GM12878 (cell line): ENCODE data around the gene OSMR. TPM values are rescaled to one million over a fixed set of nuclear protein-coding genes. Genes with fewer than 3 reads are reported as not detected.

Experiments used
- ATAC-seq: fragments of 200-7000 bp; cut with Tn5 transposase; 3 replicates; pipeline ENCODE4 v1.9.1; 2020; ENCODE audit warnings: mild to moderate bottlenecking, moderate library complexity
- BruUV-seq: library from RNA; stranded (reverse); fragments of 400-500 nt; replicated peaks from 2 replicates; lab custom pipeline; 2021; lab: Mats Ljungman, UMichigan
- CTCF ChIA-PET: fragments of 300-600 bp; sonication (Branson Sonifier 250); formaldehyde crosslinking; extraction: SDS; loops from one replicate; lab custom pipeline; 2021; ENCODE audit warnings: inconsistent platforms; lab: Yijun Ruan, JAX
- POLR2A ChIA-PET: fragments of 350-600 bp; formaldehyde crosslinking; extraction: SDS; loops from one replicate; lab custom pipeline; 2021; ENCODE audit warnings: inconsistent platforms; lab: Charles Lee
- RAD21 ChIA-PET: fragments of 300-600 bp; sonication (Branson Sonifier 250); formaldehyde crosslinking; loops from one replicate; lab custom pipeline; 2023; ENCODE audit warnings: antibody characterized with exemption; ENCODE audit not compliant: unreplicated experiment; lab: Charles Lee
- SMC1A ChIA-PET: fragments of 300-600 bp; sonication (Branson Sonifier 250); formaldehyde crosslinking; loops from one replicate; lab custom pipeline; 2023; ENCODE audit not compliant: unreplicated experiment, uncharacterized antibody; lab: Charles Lee
- DNase-seq: peaks from one replicate; pipeline ENCODE4 v3.0.0-alpha.2; 2011; ENCODE audit warnings: low read depth, low spot score
- FAIRE-seq: peaks from 3 replicates; lab custom pipeline; 2011; peaks lifted over from hg19 to GRCh38; lab: Jason Lieb, UNC
- H2AFZ ChIP-seq: 2 replicates; pipeline ENCODE4 v1.6.0; 2011; ENCODE audit warnings: low read depth, low read length, control low read depth; ENCODE audit not compliant: control insufficient read depth
- H3K27ac ChIP-seq: 2 replicates; pipeline ENCODE4 v1.5.1; 2011; ENCODE audit warnings: control low read depth; ENCODE audit not compliant: control insufficient read depth, insufficient read depth
- H3K27me3 ChIP-seq, 2 experiments: replicated peaks in 1 of 2; 2 replicates each; pipeline versions ENCODE4 v1.6.0 to v1.6.1; 2011; ENCODE audit warnings: low read length in 1 of 2; ENCODE audit not compliant: control insufficient read depth in 2 of 2, insufficient read depth in 2 of 2
- H3K36me3 ChIP-seq, 2 experiments: 2 replicates each; pipeline ENCODE4 v1.5.1; 2011; ENCODE audit warnings: low read length in 1 of 2; ENCODE audit not compliant: control insufficient read depth in 2 of 2, insufficient read depth in 2 of 2
- H3K4me1 ChIP-seq: 2 replicates; pipeline ENCODE4 v1.6.1; 2011; ENCODE audit warnings: mild to moderate bottlenecking, low read length, moderate library complexity, mixed read lengths; ENCODE audit not compliant: control insufficient read depth, insufficient read depth
- H3K4me2 ChIP-seq: 2 replicates; pipeline ENCODE4 v1.6.0; 2011; ENCODE audit warnings: control low read depth; ENCODE audit not compliant: control insufficient read depth, insufficient read depth
- H3K4me3 ChIP-seq: fragments of 200-600 bp; sonication (generic); 2 replicates; pipeline ENCODE4 v1.5.1; 2016
- H3K79me2 ChIP-seq: 2 replicates; pipeline ENCODE4 v1.6.0; 2011; ENCODE audit warnings: low read length; ENCODE audit not compliant: control insufficient read depth, insufficient read depth
- H3K9ac ChIP-seq: 2 replicates; pipeline ENCODE4 v1.8.0; 2011; ENCODE audit warnings: low read length, control low read depth, mixed read lengths; ENCODE audit not compliant: control insufficient read depth, insufficient read depth
- H3K9me3 ChIP-seq: replicated peaks from 3 replicates; pipeline ENCODE4 v1.5.1; 2011; ENCODE audit warnings: mild to moderate bottlenecking, low read length; ENCODE audit not compliant: control insufficient read depth, insufficient read depth
- H4K20me1 ChIP-seq: 2 replicates; pipeline ENCODE4 v1.6.0; 2011; ENCODE audit not compliant: control insufficient read depth, insufficient read depth
- EED ChIP-seq: sonication (generic); IDR thresholded peaks from 2 replicates; pipeline ENCODE4 v1.6.1; 2016; ENCODE audit warnings: antibody characterized with exemption, low read depth
- FOXK2 ChIP-seq: fragments of 450-650 bp; IDR thresholded peaks from 2 replicates; pipeline ENCODE4 v1.6.1; 2017; ENCODE audit warnings: mild to moderate bottlenecking, moderate library complexity
- JUND ChIP-seq: IDR thresholded peaks from 2 replicates; pipeline ENCODE4 v1.6.1; 2012; ENCODE audit warnings: low read depth, mild to moderate bottlenecking, low read length, improper control_type of control experiment, moderate library complexity
- NFXL1 ChIP-seq: fragments of 450-650 bp; IDR thresholded peaks from 2 replicates; pipeline ENCODE4 v1.6.1; 2017; ENCODE audit warnings: antibody characterized with exemption, mild to moderate bottlenecking, borderline replicate concordance
- NFYB ChIP-seq: IDR thresholded peaks from 2 replicates; pipeline ENCODE4 v1.6.1; 2011; ENCODE audit warnings: low read depth, mild to moderate bottlenecking, low read length, improper control_type of control experiment, moderate library complexity; ENCODE audit not compliant: insufficient read depth
- RAD51 ChIP-seq: fragments of 450-650 bp; IDR thresholded peaks from 2 replicates; pipeline ENCODE4 v1.6.1; 2016; ENCODE audit warnings: moderate library complexity, mild to moderate bottlenecking, inconsistent platforms
- SIN3A ChIP-seq: IDR thresholded peaks from 2 replicates; pipeline ENCODE4 v1.6.1; 2012; ENCODE audit warnings: low read depth, low read length, improper control_type of control experiment
- SUZ12 ChIP-seq: fragments of 200-600 bp; sonication (generic); IDR thresholded peaks from one replicate; pipeline ENCODE4 v1.6.1; 2018; ENCODE audit warnings: antibody characterized with exemption, mild to moderate bottlenecking; ENCODE audit not compliant: unreplicated experiment
- YY1 ChIP-seq: IDR thresholded peaks from 2 replicates; pipeline ENCODE4 v1.6.1; 2011; ENCODE audit warnings: low read depth, mild to moderate bottlenecking, low read length
- WGBS: methylation state at CpG from one replicate; pipeline ENCODE4 v1.1.6; 2016; ENCODE audit warnings: low lambda C conversion rate; ENCODE audit not compliant: insufficient replicate concordance, insufficient coverage; ENCODE audit errors: missing lambda C conversion rate; 5-methylcytosine and 5-hydroxymethylcytosine counted together
- in situ Hi-C: fragments of 300-500 bp; cut with MboI; formaldehyde crosslinking; loops from 9 replicates; pipeline ENCODE4 v1.14.3; 2018; ENCODE audit warnings: mixed read lengths
- intact Hi-C: fragments of 100-400 bp; cut with micrococcal nuclease; formaldehyde crosslinking; loops from one replicate; pipeline ENCODE4 v1.14.2; 2022; ENCODE audit not compliant: unreplicated experiment
- polyA plus RNA-seq, 11 experiments: library from polyadenylated mRNA; depleted of rRNA in 4 of 11; unstranded in 6 of 11; stranded (reverse) in 5 of 11; fragments of >200 nt; fragmentation: Nextera tagmentation in 4 of 11; fragmentation: Illumina TruSeq in 1 of 11; extraction: Ambion mirVana in 4 of 11; extraction: Trizol in 1 of 11; gene quantifications; 1 replicate in 1 of 11; 2 replicates in 10 of 11; pipeline versions ENCODE4 v1.2.1 to v1.2.3, GENCODE V29; 2011 to 2016; ENCODE audit warnings: inconsistent platforms in 2 of 11, missing spikeins in 2 of 11, low read depth in 1 of 11
- total RNA-seq, 4 experiments: library from RNA; depleted of rRNA in 3 of 4; stranded (reverse); fragments of >200 nt in 3 of 4; fragmentation: Illumina TruSeq in 1 of 4; extraction: Trizol in 1 of 4; gene quantifications; 2 replicates each; pipeline versions ENCODE4 v1.2.1 to v1.2.3, GENCODE V29; 2013 to 2021
- TF ChIP-seq, protein P1 (sequence below): fragments of 450-650 bp; formaldehyde crosslinking; IDR thresholded peaks from 2 replicates; pipeline ENCODE4 v1.5.0; 2022; ENCODE audit warnings: mild to moderate bottlenecking, missing genetic modification characterization
- TF ChIP-seq, protein P2 (sequence below): fragments of 450-650 bp; IDR thresholded peaks from 2 replicates; pipeline ENCODE4 v1.6.1; 2018; ENCODE audit warnings: borderline replicate concordance, mild to moderate bottlenecking; ENCODE audit not compliant: partially characterized antibody
- TF ChIP-seq, protein P3 (sequence below), 3 experiments: IDR thresholded peaks in 2 of 3; conservative IDR thresholded peaks in 1 of 3; 2 replicates each; pipeline ENCODE4 v1.5.1; 2011; ENCODE audit warnings: low read depth in 3 of 3, low read length in 3 of 3, mild to moderate bottlenecking in 3 of 3, control low read depth in 2 of 3, moderate library complexity in 2 of 3, inconsistent platforms in 1 of 3, mixed read lengths in 1 of 3; ENCODE audit not compliant: control insufficient read depth in 2 of 3, insufficient read depth in 1 of 3; ENCODE audit errors: extremely low read depth in 1 of 3

OSMR gene
- total and polyA plus RNA-seq, 10 of the 15 experiments (the other 5 are each of a cell fraction or from before 2014, with no cell fraction given): 0.03 to 0.05 TPM; not detected in 8

DNA sequence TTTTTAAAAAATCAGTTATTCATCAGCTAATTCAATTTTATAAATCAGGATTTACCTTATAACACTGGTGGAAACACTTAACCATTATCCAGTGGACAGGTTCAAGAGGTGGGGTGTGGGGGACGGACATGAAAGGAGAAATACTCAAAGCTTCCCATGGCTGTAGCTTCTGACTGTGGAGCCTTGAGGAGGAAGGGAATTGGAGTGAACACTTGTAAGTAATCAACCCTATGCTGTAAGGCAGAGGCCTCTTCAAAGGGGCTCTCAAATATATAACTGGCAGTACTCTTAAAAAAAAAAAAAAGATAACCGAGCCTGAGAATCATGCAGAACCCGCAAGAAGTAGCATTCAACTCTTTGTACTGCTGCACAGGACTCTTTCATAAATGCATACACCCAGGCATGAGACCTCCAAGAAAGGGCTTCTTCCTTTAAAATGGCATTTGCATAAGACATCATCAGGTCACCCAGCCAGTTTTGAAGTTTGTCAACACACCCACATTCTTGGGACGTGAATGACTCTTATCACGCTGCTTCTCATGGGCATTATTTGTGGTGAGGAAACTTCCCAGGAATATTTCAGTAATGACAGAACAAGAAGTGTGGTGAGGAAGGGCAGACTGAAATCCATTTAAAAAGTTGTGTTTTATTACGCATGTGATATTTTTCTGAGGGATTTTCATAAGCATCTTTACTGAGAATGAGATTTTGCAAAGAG is 8.1 kb downstream of the OSMR start (continued):
- no peak for TF ChIP-seq SIN3A
- no peak for TF ChIP-seq JUND
- TF ChIP-seq RAD51: no peak

DNA sequence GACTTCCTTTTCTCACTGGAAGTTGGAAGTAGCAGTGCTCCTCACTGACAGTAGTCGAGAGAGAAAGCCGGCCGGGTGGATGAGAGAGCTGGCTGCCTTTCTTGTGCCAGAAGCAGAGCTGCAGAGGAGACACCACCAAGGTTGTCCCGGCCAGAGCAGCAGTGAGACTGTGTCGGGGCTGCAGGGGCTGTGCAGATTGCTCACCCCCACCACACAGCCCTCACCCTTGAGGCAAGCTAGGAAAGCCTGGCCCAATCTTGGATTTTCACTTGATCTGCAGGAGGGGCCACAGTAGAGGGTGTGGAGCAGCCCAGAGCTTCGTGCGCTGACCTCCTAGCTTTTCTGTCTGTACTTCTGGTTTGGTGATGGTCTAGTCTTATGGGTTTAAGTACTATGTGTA is 9.1 kb downstream of the OSMR start:
- in situ Hi-C loops (no loop called here), intact Hi-C loops (no loop called here)
- no peak overlapping the region for H3K4me2 ChIP-seq
- 46% methylated on average over 7 of the region's 7 CpGs for WGBS
- H3K9ac ChIP-seq: no peak overlapping the region
- H3K4me3 ChIP-seq: no peak overlapping the region
- FAIRE-seq (no peak), ATAC-seq (no peak), DNase-seq (no peak)
- no peaks in the 10 kb centered on the region for H4K20me1 ChIP-seq
- SMC1A ChIA-PET: no interaction called here
- no peaks in the 10 kb centered on the region for H3K79me2 ChIP-seq
- BruUV-seq: no TSS peak
- POLR2A ChIA-PET: no interaction called here
- H3K36me3 ChIP-seq: no peaks in the 10 kb centered on the region
- H3K27ac ChIP-seq: no peak overlapping the region
- RAD21 ChIA-PET: no interaction called here
- no peaks in the 10 kb centered on the region for H3K27me3 ChIP-seq
- H2AFZ ChIP-seq: no peak overlapping the region
- CTCF ChIA-PET: no interaction called here
- H3K4me1 ChIP-seq: no peaks in the 10 kb centered on the region
- H3K9me3 ChIP-seq: no peaks in the 10 kb centered on the region
- TF ChIP-seq EED (no peak), YY1 (no peak), SUZ12 (no peak), FOXK2 (no peak), NFYB (no peak), NFXL1 (no peak)
- TF ChIP-seq, protein P1, sequence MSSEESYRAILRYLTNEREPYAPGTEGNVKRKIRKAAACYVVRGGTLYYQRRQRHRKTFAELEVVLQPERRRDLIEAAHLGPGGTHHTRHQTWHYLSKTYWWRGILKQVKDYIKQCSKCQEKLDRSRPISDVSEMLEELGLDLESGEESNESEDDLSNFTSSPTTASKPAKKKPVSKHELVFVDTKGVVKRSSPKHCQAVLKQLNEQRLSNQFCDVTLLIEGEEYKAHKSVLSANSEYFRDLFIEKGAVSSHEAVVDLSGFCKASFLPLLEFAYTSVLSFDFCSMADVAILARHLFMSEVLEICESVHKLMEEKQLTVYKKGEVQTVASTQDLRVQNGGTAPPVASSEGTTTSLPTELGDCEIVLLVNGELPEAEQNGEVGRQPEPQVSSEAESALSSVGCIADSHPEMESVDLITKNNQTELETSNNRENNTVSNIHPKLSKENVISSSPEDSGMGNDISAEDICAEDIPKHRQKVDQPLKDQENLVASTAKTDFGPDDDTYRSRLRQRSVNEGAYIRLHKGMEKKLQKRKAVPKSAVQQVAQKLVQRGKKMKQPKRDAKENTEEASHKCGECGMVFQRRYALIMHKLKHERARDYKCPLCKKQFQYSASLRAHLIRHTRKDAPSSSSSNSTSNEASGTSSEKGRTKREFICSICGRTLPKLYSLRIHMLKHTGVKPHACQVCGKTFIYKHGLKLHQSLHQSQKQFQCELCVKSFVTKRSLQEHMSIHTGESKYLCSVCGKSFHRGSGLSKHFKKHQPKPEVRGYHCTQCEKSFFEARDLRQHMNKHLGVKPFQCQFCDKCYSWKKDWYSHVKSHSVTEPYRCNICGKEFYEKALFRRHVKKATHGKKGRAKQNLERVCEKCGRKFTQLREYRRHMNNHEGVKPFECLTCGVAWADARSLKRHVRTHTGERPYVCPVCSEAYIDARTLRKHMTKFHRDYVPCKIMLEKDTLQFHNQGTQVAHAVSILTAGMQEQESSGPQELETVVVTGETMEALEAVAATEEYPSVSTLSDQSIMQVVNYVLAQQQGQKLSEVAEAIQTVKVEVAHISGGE (CRISPR knock-in tag): no peak
- TF ChIP-seq, protein P2, sequence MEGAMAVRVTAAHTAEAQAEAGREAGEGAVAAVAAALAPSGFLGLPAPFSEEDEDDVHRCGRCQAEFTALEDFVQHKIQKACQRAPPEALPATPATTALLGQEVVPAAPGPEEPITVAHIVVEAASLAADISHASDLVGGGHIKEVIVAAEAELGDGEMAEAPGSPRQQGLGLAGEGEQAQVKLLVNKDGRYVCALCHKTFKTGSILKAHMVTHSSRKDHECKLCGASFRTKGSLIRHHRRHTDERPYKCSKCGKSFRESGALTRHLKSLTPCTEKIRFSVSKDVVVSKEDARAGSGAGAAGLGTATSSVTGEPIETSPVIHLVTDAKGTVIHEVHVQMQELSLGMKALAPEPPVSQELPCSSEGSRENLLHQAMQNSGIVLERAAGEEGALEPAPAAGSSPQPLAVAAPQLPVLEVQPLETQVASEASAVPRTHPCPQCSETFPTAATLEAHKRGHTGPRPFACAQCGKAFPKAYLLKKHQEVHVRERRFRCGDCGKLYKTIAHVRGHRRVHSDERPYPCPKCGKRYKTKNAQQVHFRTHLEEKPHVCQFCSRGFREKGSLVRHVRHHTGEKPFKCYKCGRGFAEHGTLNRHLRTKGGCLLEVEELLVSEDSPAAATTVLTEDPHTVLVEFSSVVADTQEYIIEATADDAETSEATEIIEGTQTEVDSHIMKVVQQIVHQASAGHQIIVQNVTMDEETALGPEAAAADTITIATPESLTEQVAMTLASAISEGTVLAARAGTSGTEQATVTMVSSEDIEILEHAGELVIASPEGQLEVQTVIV: no peak
- TF ChIP-seq, protein P3, sequence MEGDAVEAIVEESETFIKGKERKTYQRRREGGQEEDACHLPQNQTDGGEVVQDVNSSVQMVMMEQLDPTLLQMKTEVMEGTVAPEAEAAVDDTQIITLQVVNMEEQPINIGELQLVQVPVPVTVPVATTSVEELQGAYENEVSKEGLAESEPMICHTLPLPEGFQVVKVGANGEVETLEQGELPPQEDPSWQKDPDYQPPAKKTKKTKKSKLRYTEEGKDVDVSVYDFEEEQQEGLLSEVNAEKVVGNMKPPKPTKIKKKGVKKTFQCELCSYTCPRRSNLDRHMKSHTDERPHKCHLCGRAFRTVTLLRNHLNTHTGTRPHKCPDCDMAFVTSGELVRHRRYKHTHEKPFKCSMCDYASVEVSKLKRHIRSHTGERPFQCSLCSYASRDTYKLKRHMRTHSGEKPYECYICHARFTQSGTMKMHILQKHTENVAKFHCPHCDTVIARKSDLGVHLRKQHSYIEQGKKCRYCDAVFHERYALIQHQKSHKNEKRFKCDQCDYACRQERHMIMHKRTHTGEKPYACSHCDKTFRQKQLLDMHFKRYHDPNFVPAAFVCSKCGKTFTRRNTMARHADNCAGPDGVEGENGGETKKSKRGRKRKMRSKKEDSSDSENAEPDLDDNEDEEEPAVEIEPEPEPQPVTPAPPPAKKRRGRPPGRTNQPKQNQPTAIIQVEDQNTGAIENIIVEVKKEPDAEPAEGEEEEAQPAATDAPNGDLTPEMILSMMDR (IDR thresholded peaks at IDR 0.05 in 2 of 3, conservative IDR thresholded peaks at IDR 0.05 in 1 of 3; ENCODE audit: control insufficient read depth in 2 of 3, extremely low read depth in 1 of 3, insufficient read depth in 1 of 3, low read depth in 3 of 3, low read length in 3 of 3): no peak
